Superior temporal gyrus (tissue), 1 donor: Measurements from ENCODE around the gene CEPT1.
"Not testable (repeated sequence)": the region's sequence is repeated elsewhere in the genome, so short reads cannot be mapped to it uniquely, and the experiment has no call there.

Source experiments
- DNase-seq: peaks from one replicate; pipeline ENCODE4 v3.0.0-alpha.2; 2016; ENCODE audit errors: extremely low spot score

CEPT1 gene

DNA sequence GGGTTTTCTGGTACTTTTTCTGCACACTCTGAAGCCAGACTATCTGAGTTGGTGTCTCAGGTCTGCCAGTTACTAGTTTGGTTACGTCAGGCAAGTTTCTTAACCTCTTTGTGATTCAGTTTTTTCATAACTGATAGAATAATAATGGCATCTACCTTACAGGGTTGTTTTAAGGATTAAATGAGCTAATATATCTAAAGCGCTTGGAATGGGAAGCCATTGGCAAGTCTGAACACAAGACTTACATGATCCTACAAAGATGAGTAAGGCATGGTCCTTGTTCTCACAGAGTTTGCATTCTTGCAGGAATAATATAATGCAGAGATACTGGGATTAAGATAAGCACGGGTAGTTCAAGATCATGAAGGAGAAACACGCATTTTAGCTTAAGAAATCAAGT is 69.6 kb downstream of the CEPT1 start:
- DNase-seq = no peak

DNA sequence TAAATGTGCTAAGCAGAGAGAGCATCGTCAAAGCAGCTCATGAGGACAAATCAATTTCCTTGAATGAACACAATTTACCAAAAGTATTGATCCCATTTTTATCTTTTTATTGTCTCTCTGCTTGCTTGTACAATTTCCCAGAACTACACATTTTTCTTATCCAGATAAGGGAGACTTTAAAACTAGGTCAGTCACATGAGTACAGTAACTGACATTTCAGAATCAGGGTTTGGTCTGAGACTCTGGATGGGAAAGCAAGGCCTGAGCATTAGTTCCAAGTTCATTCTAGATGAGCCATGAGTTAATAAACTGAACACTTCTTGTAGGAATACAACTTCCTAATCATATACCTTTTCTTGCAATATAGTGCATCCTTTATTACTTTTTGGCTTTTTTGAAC is 71.9 kb downstream of the CEPT1 start:
- no peak for DNase-seq

- no peak for DNase-seq
Observed at GRCh38 chr1:111212634-111213335, 72.8 kb downstream of the CEPT1 start.

GRCh38 chr1:111213412-111213811 is 73.4 kb downstream of the CEPT1 start:
- no peak for DNase-seq

- DNase-seq = no peak
Observed at GRCh38 chr1:111214074-111214801, 74.2 kb downstream of the CEPT1 start.

DNA sequence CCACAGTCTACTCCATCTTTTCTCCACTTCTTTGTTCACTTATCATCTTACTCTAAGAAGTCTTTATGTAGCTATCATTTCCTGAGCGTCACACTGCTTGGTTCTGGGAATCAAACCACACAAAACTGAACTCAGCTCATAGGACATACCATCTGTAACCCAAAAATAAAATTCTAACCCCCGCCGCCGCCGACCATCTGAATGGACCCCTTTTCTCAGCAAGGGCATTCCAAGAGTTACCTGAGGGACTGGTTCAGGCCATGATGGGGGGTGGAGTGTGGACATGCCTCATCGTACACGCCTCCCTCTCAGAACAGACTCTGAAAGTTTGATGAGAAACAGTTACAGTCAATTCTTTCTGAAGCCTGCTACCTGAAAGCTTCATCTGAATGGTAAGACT is 74.9 kb downstream of the CEPT1 start:
- DNase-seq = no peak

DNA sequence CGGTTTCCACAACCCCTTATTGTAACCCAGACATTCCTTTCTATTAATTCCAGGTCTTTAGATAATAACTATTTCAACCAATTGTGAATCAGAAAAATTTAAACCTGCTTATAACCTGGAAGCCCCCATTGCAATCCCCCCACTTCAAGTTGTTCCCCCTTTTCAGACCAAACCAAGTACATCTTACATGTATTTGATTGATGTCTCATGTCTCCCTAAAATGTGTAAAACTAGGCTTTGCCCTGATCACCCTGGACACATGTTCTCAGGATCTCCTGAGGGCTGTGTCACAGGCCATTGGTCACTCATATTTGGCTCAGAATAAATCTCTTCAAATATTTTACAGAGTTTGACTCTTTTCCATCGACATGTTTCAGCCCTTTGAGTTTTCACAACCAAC is 75.3 kb downstream of the CEPT1 start:
- not testable (repeated sequence) for DNase-seq

- no peak for DNase-seq
Observed at GRCh38 chr1:111216751-111217150, 76.7 kb downstream of the CEPT1 start.

DNA sequence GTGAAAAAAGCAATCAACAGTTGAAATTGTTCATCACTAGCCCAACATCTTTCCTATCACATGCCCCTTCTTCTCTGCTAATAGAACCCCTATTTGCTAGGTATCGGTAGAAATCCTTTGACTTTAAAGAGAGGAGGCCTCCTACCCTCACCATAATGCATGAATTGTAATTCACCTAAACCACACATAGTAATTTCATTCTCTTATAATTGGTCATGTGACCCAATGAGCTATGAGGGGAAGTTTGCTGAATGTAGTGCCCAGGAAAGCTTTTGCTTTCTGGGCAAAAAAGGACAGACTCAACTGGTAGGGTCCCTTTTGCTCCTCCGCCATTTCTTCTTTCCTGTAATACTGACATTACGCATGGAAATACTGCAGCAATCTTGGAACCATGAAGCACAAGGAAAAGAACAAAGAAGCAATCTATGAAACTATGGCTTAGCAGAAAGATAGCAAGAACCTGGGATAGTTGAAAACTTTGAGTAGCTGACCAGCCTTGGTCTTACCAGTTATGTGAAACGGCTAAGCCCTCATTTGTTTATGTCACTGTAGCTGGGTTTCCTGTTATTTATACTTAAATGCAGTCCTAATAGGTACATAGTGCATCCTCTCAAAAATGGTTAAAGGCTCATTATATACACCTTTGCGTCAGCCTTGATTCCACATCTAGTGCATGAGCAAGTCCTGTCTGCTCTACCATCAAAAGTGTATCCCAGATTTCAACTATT is 77.3 kb downstream of the CEPT1 start:
- no peak for DNase-seq

DNA sequence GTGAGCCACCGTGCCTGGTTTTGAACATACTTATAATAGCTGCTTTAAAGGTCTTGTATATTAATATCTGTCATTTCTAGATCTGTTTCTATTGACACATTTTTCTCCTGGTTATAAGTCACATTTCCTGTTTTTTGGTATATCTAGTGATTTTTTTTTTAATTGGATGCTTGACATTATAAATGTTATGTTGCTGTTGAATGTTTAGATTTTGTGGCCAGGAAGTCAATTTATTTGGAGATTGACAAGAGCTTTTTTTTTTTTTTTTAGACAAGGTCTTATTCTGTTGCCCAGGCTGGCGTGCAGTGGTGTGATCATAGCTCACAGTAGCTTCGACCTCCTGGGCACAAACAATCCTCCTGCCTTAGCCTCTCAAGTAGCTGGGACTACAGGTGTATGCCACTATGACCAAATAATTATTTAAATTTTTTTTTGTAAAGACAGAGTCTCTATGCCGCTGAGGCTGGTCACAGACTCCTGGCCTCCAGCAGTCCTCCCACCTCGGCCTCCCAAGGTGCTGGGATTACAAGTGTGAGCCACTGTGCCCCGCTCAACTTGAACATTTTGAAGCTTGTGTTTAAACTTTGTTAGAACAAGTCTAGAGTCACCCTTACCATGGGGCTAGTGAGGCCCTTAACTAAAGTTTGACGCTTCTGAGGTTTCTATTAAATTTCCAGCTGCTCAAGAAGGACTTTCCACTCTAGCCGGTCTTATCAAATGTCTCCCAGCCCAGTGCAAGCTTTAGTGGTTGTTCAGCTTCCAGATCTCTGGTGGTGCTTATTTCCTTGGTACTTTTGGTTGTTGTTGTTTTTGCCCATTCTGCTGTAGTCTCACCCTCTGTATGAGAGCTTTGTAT is 78.9 kb downstream of the CEPT1 start:
- no peak for DNase-seq

DNA sequence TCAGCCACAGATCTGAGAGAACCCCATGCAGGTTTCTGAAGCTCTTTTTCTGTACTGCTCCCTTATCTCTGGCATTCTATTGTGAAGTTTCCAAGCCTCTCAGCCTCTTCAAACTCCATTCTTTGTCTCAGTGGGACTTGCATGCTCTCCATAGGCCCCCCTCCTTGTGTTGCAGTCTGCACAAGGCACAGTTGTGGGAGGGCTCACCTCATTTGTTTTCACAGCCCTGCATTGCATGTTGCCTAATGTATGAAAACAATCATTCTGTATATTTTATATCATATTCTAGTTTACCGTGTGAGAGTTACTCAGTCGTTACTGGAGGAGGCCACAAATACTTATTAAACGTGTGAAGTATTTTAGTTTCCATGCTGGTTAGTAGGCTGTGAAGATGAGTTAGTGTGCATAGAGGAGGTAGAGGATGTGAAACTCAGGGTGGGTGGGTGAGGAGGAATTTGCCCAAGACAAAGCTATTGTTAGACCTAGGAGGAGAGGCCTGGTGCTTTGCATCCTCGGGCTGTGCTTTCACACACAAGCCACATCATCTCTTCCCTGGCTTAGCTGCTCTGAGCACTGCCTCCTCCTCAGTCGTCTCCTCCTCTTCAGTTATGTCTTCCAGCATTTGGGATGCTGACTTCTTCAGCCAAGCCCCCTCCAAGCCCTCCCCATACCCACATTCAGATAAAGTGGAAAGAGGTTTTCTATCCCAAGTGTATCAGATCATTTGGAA is 79.7 kb downstream of the CEPT1 start:
- peak; percentile 25 for DNase-seq

DNA sequence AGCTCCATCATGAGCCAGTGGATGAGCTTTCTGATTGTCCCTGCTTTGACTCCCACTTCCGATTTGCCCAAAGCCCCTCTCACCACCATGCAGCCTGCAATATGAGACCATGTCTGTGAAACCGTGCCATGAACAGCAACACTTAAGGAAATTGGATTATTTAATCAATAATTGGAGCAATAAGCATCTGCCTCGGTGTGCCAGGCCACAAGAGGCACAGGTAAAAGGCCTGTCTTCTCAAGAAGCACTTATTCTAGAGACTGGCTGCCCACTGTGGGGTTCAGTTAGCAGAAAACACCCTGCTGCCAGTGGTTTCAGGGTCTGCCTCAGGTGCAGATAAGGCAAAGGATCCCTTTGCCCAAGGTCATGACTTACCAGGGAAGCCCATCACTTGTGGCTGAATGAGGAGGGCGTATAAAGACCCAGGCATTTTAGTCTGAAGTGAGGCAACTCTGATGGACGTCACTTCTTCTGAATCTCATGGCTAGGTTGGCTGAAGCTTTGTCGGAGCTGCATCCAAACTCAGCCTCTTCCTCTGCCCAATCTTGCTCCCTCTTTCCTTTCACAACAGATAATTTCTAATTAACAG is 80.4 kb downstream of the CEPT1 start:
- DNase-seq = no peak

- no peak for DNase-seq
Observed at GRCh38 chr1:111221276-111221632, 81.2 kb downstream of the CEPT1 start.

DNA sequence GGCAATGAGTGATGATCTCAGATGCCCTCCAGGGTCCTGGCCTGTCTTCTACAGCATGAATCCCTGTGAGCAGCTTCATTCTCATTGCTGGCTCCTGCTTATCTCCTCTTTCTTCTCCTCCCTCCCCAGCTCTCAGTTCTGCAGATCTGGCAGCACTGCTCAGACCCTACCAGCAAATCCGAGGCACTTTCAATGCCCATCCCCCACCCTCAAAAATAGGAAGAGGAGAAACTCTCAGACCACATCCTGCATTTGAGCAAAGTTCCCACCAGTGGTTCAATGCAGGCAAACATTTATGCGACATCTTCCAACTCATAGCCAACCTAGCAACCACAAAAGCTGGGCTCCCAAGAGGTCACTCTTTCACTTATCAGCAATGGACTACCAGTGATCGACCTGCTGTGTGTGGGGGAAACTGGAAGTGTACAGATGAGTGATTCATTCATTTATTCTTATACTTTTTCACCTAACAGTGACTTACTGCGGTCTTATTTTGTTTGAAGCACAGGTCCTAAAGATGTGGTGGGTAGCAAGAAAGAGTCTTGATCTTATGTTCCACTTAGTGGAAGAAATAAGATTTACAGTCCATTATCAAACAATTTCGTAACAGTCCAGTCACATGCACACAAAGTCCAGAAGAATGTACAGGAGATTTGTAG is 81.7 kb downstream of the CEPT1 start:
- no peak for DNase-seq

DNA sequence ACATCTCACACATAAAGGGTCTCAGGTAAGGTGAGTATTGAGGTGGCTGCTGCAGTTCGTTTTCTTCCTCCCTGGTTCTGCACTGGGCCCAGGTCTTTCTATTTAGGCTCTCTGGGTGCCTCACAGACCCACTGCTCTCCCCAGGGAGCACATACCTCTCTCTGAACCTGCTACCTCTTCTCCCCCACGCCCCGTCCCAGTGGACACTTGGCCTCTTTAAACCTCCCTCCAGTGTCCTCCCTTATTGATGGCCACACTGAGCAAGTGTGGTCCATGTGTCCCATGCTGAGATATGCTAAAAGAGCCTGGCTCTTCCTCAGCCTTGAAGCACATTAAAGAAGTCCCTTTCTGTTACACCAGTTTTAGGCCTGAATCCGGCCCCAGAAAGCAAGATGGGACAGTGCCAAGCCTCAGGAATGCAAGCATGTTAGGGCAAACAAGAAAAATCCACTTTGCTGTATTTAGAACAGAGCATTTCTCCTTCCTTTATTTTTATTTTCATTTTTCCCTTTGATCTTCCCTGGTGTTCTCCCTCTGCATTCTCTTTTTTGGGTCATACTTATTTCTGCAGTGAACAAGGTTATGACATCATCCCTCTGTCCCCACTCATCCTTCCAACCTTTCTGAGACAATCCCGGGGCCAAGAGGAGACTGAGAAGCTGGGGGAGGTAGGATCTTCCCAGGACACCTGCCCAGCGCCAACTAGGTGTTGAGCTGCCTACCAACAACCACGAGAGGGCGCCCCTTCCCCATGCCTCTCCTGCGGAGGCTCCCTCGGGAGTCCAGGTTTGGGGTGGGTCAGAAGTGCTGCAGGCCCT is 82.5 kb downstream of the CEPT1 start:
- DNase-seq = peak; percentile 76

DNA sequence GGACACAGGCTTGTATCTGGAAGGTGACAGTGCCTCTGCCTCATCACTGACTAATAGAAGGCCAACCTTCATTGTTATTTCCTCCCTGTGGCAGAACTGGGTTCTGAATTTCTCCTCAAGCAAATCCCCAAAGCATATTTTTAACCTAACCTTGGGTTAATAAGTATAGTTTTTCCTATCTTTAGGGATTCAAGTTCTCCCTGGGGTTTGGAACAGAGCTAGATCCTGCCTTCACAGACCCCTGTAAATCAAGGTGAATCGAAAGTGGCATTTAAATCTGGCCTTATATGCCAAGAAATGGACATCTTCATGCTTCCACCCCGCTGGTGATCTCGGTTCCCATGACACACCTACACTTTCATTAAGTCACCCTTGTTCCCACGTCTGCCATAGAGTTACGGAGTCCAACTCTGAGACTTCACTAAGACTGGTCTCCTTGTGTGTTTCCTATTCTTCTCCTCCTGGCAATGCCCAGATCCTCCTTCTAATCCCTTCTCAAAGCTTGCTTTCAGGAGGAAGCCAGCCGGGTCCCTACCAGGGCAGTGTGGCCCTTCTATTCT is 83.2 kb downstream of the CEPT1 start:
- no peak for DNase-seq

- no peak for DNase-seq
Observed at GRCh38 chr1:111225091-111225490, 85.1 kb downstream of the CEPT1 start.

- no peak for DNase-seq
Observed at GRCh38 chr1:111225717-111226400, 85.8 kb downstream of the CEPT1 start.

DNA sequence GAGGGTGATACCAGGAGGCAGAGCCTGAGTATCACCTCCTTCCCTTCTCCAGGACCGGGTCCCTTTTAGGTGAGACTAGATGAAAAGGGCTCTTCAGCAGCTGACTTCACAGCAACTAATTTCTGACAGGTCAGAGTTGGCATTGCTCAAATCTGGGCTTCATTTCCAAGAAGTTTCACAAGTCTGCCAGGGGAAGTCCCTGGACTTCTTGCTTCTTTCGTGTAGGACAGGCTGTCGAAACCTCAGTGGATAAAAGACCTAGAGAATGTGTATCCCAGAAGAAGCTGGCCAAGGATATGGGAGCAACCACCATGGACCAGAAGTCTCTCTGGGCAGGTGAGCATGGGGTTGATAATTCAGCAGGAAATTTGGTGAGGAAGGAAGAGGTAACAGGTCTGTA is 87.4 kb downstream of the CEPT1 start, which contains the start of gene CHI3L2:
Gene CHI3L2, plus strand, starts transcription at position 280 of the 400 bp plus-strand sequence. Its CDS starts 17 bp downstream, at position 297.
- no peak for DNase-seq
